ENCODE measurements around the gene SHISAL1.

Gene SHISAL1

GRCh38 chr22:44314425-44315067, 1.8 kb upstream of the SHISAL1 start:
- no peak overlapping the region for H2BK15ac ChIP-seq (ENCODE audit: low read depth, poor library complexity, severe bottlenecking)
- H2BK5ac ChIP-seq (ENCODE audit: low read depth, low read length, poor library complexity, severe bottlenecking), result no peak overlapping the region
- no peak overlapping the region for H3K14ac ChIP-seq (ENCODE audit: low read length in 2 of 2)
- H3K4me3 ChIP-seq (ENCODE audit: insufficient read depth in 1 of 2, low read depth in 1 of 2, low read length in 2 of 2), result no peak overlapping the region
- 88% methylated on average over 16 of the region's 17 CpGs for WGBS
- H2AK5ac ChIP-seq (ENCODE audit: low read length, severe bottlenecking), result no peak overlapping the region
- H3K9me3 ChIP-seq (ENCODE audit: control insufficient read depth, low read length), result no peaks in the 10 kb centered on the region
- H3K4me2 ChIP-seq (ENCODE audit: low read length, poor library complexity, severe bottlenecking), result no peak overlapping the region
- H4K8ac ChIP-seq (ENCODE audit: low read length), result no peak overlapping the region
- no peak overlapping the region for H2BK120ac ChIP-seq (ENCODE audit: low read depth, low read length)
- H3K27ac ChIP-seq (ENCODE audit: low read length, poor library complexity, severe bottlenecking), result no peak overlapping the region
- no peak overlapping the region for H2BK12ac ChIP-seq (ENCODE audit: low read length in 2 of 2)
- H3K27me3 ChIP-seq (ENCODE audit: control insufficient read depth in 1 of 2, insufficient read depth in 1 of 2, low read length in 2 of 2), result peaks cover 0 to 12% of the 10 kb centered on the region in 2 experiments
- H3K9ac ChIP-seq (ENCODE audit: low read length), result no peak overlapping the region
- no peaks in the 10 kb centered on the region for H3K36me3 ChIP-seq (ENCODE audit: control insufficient read depth in 1 of 2, insufficient read depth in 2 of 2, low read depth in 1 of 2, low read length in 2 of 2)
- no peak overlapping the region for H3K18ac ChIP-seq (ENCODE audit: low read depth in 1 of 2, low read length in 2 of 2)
- no peak overlapping the region for H3K4ac ChIP-seq (ENCODE audit: low read depth in 1 of 2, low read length in 2 of 2)
- no peak for DNase-seq
- no peak overlapping the region for H4K91ac ChIP-seq (ENCODE audit: low read length)
- H3K79me1 ChIP-seq (replicated peaks; ENCODE audit: low read length, poor library complexity, severe bottlenecking), result no peaks in the 10 kb centered on the region
- H3K4me1 ChIP-seq (ENCODE audit: control insufficient read depth, insufficient read depth, low read depth, low read length), result peaks cover 24% of the 10 kb centered on the region
- no peak overlapping the region for H3K23ac ChIP-seq (ENCODE audit: low read length in 2 of 2)
- H2AFZ ChIP-seq (ENCODE audit: low read depth, low read length), result no peak overlapping the region

GRCh38 chr22:44313385-44314006, 745 bp upstream of the SHISAL1 start:
- Histone ChIP-seq H3K9me3 (ENCODE audit: control insufficient read depth, low read length) (no peaks in the 10 kb centered on the region), H3K36me3 (ENCODE audit: control insufficient read depth in 1 of 2, insufficient read depth in 2 of 2, low read depth in 1 of 2, low read length in 2 of 2) (no peaks in the 10 kb centered on the region), H4K91ac (ENCODE audit: low read length) (no peak overlapping the region), H2BK5ac (ENCODE audit: low read depth, low read length, poor library complexity, severe bottlenecking) (no peak overlapping the region), H2AK5ac (ENCODE audit: low read length, severe bottlenecking) (no peak overlapping the region), H3K27me3 (ENCODE audit: control insufficient read depth in 1 of 2, insufficient read depth in 1 of 2, low read length in 2 of 2) (peaks cover 0 to 5% of the 10 kb centered on the region in 2 experiments), H2BK120ac (ENCODE audit: low read depth, low read length) (no peak overlapping the region), H3K14ac (ENCODE audit: low read length in 2 of 2) (no peak overlapping the region), H3K4me3 (ENCODE audit: insufficient read depth in 1 of 2, low read depth in 1 of 2, low read length in 2 of 2) (no peak overlapping the region), H2AFZ (ENCODE audit: low read depth, low read length) (no peak overlapping the region), H3K23ac (ENCODE audit: low read length in 2 of 2) (no peak overlapping the region), H3K4ac (ENCODE audit: low read depth in 1 of 2, low read length in 2 of 2) (no peak overlapping the region), H3K18ac (ENCODE audit: low read depth in 1 of 2, low read length in 2 of 2) (no peak overlapping the region), H2BK12ac (ENCODE audit: low read length in 2 of 2) (peak overlapping the region in 1 of 2 experiments; percentile 11), H3K27ac (ENCODE audit: low read length, poor library complexity, severe bottlenecking) (no peak overlapping the region), H3K79me1 (replicated peaks; ENCODE audit: low read length, poor library complexity, severe bottlenecking) (no peaks in the 10 kb centered on the region), H3K4me2 (ENCODE audit: low read length, poor library complexity, severe bottlenecking) (no peak overlapping the region), H3K9ac (ENCODE audit: low read length) (no peak overlapping the region), H2BK15ac (ENCODE audit: low read depth, poor library complexity, severe bottlenecking) (no peak overlapping the region), H3K4me1 (ENCODE audit: control insufficient read depth, insufficient read depth, low read depth, low read length) (peaks cover 34% of the 10 kb centered on the region), H4K8ac (ENCODE audit: low read length) (no peak overlapping the region)
- WGBS, result 90% methylated on average over 14 of the region's 16 CpGs
- DNase-seq, result no peak

GRCh38 chr22:44311855-44312170, 938 bp downstream of the SHISAL1 start:
- H2BK12ac ChIP-seq (ENCODE audit: low read length in 2 of 2), result no peak overlapping the region
- no peak overlapping the region for H4K91ac ChIP-seq (ENCODE audit: low read length)
- H3K27ac ChIP-seq (ENCODE audit: low read length, poor library complexity, severe bottlenecking), result no peak overlapping the region
- H3K4me1 ChIP-seq (ENCODE audit: control insufficient read depth, insufficient read depth, low read depth, low read length), result peaks cover 35% of the 10 kb centered on the region
- H4K8ac ChIP-seq (ENCODE audit: low read length), result no peak overlapping the region
- no peak overlapping the region for H3K4me2 ChIP-seq (ENCODE audit: low read length, poor library complexity, severe bottlenecking)
- H3K4me3 ChIP-seq (ENCODE audit: insufficient read depth in 1 of 2, low read depth in 1 of 2, low read length in 2 of 2), result no peak overlapping the region
- H2BK15ac ChIP-seq (ENCODE audit: low read depth, poor library complexity, severe bottlenecking), result no peak overlapping the region
- H3K4ac ChIP-seq (ENCODE audit: low read depth in 1 of 2, low read length in 2 of 2), result no peak overlapping the region
- DNase-seq, result peak; percentile 90
- H2BK120ac ChIP-seq (ENCODE audit: low read depth, low read length), result no peak overlapping the region
- H3K9me3 ChIP-seq (ENCODE audit: control insufficient read depth, low read length), result no peaks in the 10 kb centered on the region
- WGBS, result 28% methylated on average over 3 of the region's 3 CpGs
- H3K18ac ChIP-seq (ENCODE audit: low read depth in 1 of 2, low read length in 2 of 2), result no peak overlapping the region
- H3K9ac ChIP-seq (ENCODE audit: low read length), result peak overlapping the region; percentile 81
- H2AFZ ChIP-seq (ENCODE audit: low read depth, low read length), result no peak overlapping the region
- no peaks in the 10 kb centered on the region for H3K36me3 ChIP-seq (ENCODE audit: control insufficient read depth in 1 of 2, insufficient read depth in 2 of 2, low read depth in 1 of 2, low read length in 2 of 2)
- no peak overlapping the region for H3K23ac ChIP-seq (ENCODE audit: low read length in 2 of 2)
- no peaks in the 10 kb centered on the region for H3K27me3 ChIP-seq (ENCODE audit: control insufficient read depth in 1 of 2, insufficient read depth in 1 of 2, low read length in 2 of 2)
- no peaks in the 10 kb centered on the region for H3K79me1 ChIP-seq (replicated peaks; ENCODE audit: low read length, poor library complexity, severe bottlenecking)
- H2BK5ac ChIP-seq (ENCODE audit: low read depth, low read length, poor library complexity, severe bottlenecking), result no peak overlapping the region
- H3K14ac ChIP-seq (ENCODE audit: low read length in 2 of 2), result no peak overlapping the region
- no peak overlapping the region for H2AK5ac ChIP-seq (ENCODE audit: low read length, severe bottlenecking)

DNA sequence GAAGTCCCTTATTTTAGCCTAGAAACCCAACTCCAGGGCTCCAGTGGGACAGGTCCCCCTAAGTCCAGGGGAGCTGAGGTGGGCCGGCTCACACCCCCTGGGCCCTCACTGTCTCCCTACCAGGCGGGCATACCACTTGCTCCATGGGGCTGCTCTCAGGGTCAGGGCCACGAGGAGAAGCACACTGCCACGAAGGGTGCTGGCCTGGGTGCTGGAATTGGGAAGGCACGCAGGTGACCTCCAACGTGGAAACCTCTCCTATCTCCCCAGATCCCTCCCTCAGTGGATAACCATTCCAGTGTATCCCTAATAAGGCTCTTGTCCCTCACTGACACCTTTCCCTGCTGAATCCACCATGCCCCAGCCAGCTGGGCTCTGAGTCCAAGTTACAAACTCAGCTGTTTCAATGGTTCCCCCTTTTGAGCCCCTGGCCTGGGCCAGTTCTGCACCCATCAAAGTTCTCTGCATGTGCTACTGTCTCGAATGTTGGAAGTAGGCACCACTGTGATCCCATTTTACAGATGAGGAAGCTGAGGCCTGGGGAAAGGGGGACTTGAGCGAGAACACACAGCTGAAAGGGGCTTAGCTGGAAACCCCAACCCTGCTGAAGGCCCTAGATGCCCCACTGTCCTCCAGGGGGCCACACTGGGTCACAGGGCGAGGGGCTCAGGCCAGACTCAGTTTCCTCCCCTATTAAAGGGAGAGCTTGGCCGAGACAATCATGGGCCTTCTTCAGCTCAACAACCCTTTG, 1.5 kb downstream of the SHISAL1 start:
- Histone ChIP-seq H3K9ac (ENCODE audit: low read length) (peak overlapping the region; percentile 81), H3K4me3 (ENCODE audit: insufficient read depth in 1 of 2, low read depth in 1 of 2, low read length in 2 of 2) (no peak overlapping the region), H3K9me3 (ENCODE audit: control insufficient read depth, low read length) (no peaks in the 10 kb centered on the region), H3K27me3 (ENCODE audit: control insufficient read depth in 1 of 2, insufficient read depth in 1 of 2, low read length in 2 of 2) (no peaks in the 10 kb centered on the region), H2BK120ac (ENCODE audit: low read depth, low read length) (no peak overlapping the region), H3K27ac (ENCODE audit: low read length, poor library complexity, severe bottlenecking) (no peak overlapping the region), H3K4me2 (ENCODE audit: low read length, poor library complexity, severe bottlenecking) (no peak overlapping the region), H3K4me1 (ENCODE audit: control insufficient read depth, insufficient read depth, low read depth, low read length) (peaks cover 35% of the 10 kb centered on the region), H2AK5ac (ENCODE audit: low read length, severe bottlenecking) (no peak overlapping the region), H4K8ac (ENCODE audit: low read length) (no peak overlapping the region), H3K18ac (ENCODE audit: low read depth in 1 of 2, low read length in 2 of 2) (peak overlapping the region; percentile 54 to 67), H2BK12ac (ENCODE audit: low read length in 2 of 2) (peak overlapping the region in 1 of 2 experiments; percentile 59), H2BK5ac (ENCODE audit: low read depth, low read length, poor library complexity, severe bottlenecking) (no peak overlapping the region), H4K91ac (ENCODE audit: low read length) (peak overlapping the region; percentile 48), H3K23ac (ENCODE audit: low read length in 2 of 2) (no peak overlapping the region), H3K4ac (ENCODE audit: low read depth in 1 of 2, low read length in 2 of 2) (peak overlapping the region in 1 of 2 experiments; percentile 37), H2AFZ (ENCODE audit: low read depth, low read length) (no peak overlapping the region), H2BK15ac (ENCODE audit: low read depth, poor library complexity, severe bottlenecking) (peak overlapping the region; percentile 19), H3K14ac (ENCODE audit: low read length in 2 of 2) (no peak overlapping the region), H3K36me3 (ENCODE audit: control insufficient read depth in 1 of 2, insufficient read depth in 2 of 2, low read depth in 1 of 2, low read length in 2 of 2) (no peaks in the 10 kb centered on the region), H3K79me1 (replicated peaks; ENCODE audit: low read length, poor library complexity, severe bottlenecking) (no peaks in the 10 kb centered on the region)
- 84% methylated on average over 10 of the region's 10 CpGs for WGBS
- no peak for DNase-seq
